H1 (cell line): Measurements from ENCODE around the gene KCNC3. TPM values are rescaled to one million over a fixed set of nuclear protein-coding genes. Genes with fewer than 3 reads are reported as not detected.

Source experiments
- CTCF ChIA-PET: fragments of 300-600 bp; sonication (Branson Sonifier 250); formaldehyde crosslinking; loops from one replicate; lab custom pipeline; 2021; ENCODE audit not compliant: partially characterized antibody; lab: Charles Lee
- POLR2A ChIA-PET: fragments of 300-600 bp; sonication (Branson Sonifier 250); formaldehyde crosslinking; loops from one replicate; lab custom pipeline; 2021; ENCODE audit warnings: inconsistent platforms; ENCODE audit not compliant: partially characterized antibody; lab: Charles Lee
- DNase-seq, 2 experiments: peaks; one replicate each; pipeline versions ENCODE4 v3.0.0 to v3.0.0-alpha.2; 2010 to 2022; ENCODE audit warnings: low spot score in 2 of 2, low read depth in 1 of 2, mixed read lengths in 1 of 2
- FAIRE-seq: peaks from 2 replicates; lab custom pipeline; 2011; peaks lifted over from hg19 to GRCh38; lab: Jason Lieb, UNC
- H2AFZ ChIP-seq: 2 replicates; pipeline ENCODE4 v1.8.1; 2012; ENCODE audit warnings: low read length, inconsistent platforms
- H2AK5ac ChIP-seq: 2 replicates; pipeline ENCODE4 v1.6.1; 2013; ENCODE audit warnings: low read depth, low read length
- H2BK120ac ChIP-seq: replicated peaks from 2 replicates; pipeline ENCODE3; 2013; ENCODE audit warnings: low read depth, low read length, inconsistent platforms
- H2BK12ac ChIP-seq: 2 replicates; pipeline ENCODE4 v1.6.1; 2013; ENCODE audit warnings: low read depth, low read length
- H2BK15ac ChIP-seq: 2 replicates; pipeline ENCODE4 v1.6.1; 2013; ENCODE audit warnings: low read length
- H2BK20ac ChIP-seq: 2 replicates; pipeline ENCODE4 v1.6.1; 2013; ENCODE audit warnings: low read length
- H2BK5ac ChIP-seq: 2 replicates; pipeline ENCODE4 v1.6.1; 2013; ENCODE audit warnings: low read depth, low read length
- H3K14ac ChIP-seq: 2 replicates; pipeline ENCODE4 v1.6.1; 2013; ENCODE audit warnings: inconsistent platforms; ENCODE audit not compliant: insufficient read length
- H3K18ac ChIP-seq: 2 replicates; pipeline ENCODE4 v1.6.1; 2013; ENCODE audit warnings: low read length; ENCODE audit errors: extremely low read depth
- H3K23ac ChIP-seq: 2 replicates; pipeline ENCODE4 v1.6.1; 2013; ENCODE audit warnings: inconsistent platforms; ENCODE audit not compliant: insufficient read length
- H3K23me2 ChIP-seq: 2 replicates; pipeline ENCODE4 v1.6.1; 2013; ENCODE audit warnings: low read depth, low read length
- H3K27ac ChIP-seq: 2 replicates; pipeline ENCODE4 v1.6.1; 2011; ENCODE audit warnings: low read depth, low read length, inconsistent platforms
- H3K27me3 ChIP-seq, 4 experiments: replicated peaks in 1 of 4; 1 replicate in 1 of 4; 2 replicates in 3 of 4; pipeline versions ENCODE4 v1.6.1 to v1.8.1; 2011 to 2013; ENCODE audit warnings: low read length in 3 of 4, mild to moderate bottlenecking in 3 of 4, inconsistent platforms in 2 of 4, mixed read lengths in 2 of 4, moderate library complexity in 1 of 4; ENCODE audit not compliant: control insufficient read depth in 3 of 4, insufficient read depth in 3 of 4; ENCODE audit errors: extremely low read depth in 1 of 4
- H3K36me3 ChIP-seq, 4 experiments: 2 replicates each; pipeline versions ENCODE4 v1.6.1 to v1.8.1; 2011 to 2013; ENCODE audit warnings: mild to moderate bottlenecking in 4 of 4, low read length in 3 of 4, moderate library complexity in 2 of 4, control low read depth in 1 of 4, inconsistent platforms in 1 of 4; ENCODE audit not compliant: insufficient read depth in 4 of 4, control insufficient read depth in 2 of 4
- H3K4ac ChIP-seq: replicated peaks from 2 replicates; pipeline ENCODE3; 2013; ENCODE audit warnings: low read length, low read depth, mixed read lengths, inconsistent platforms; ENCODE audit not compliant: insufficient read length
- H3K4me1 ChIP-seq, 4 experiments: replicated peaks in 1 of 4; 1 replicate in 1 of 4; 2 replicates in 3 of 4; pipeline versions ENCODE4 v1.6.1 to v1.8.1; 2011 to 2013; ENCODE audit warnings: low read length in 3 of 4, inconsistent platforms in 2 of 4, mixed read lengths in 1 of 4; ENCODE audit not compliant: insufficient read depth in 4 of 4, control insufficient read depth in 3 of 4
- H3K4me2 ChIP-seq, 2 experiments: 2 replicates each; pipeline versions ENCODE4 v1.6.1 to v1.8.1; 2011 to 2013; ENCODE audit warnings: low read depth in 2 of 2, low read length in 2 of 2, control low read depth in 1 of 2, inconsistent platforms in 1 of 2, mild to moderate bottlenecking in 1 of 2; ENCODE audit not compliant: insufficient read depth in 1 of 2
- H3K4me3 ChIP-seq, 4 experiments: fragments of 200-600, 300-600 bp in 1 of 4; sonication (generic), shearing (Covaris generic), sonication (Bioruptor Twin) in 1 of 4; 2 replicates each; pipeline versions ENCODE4 v1.5.1 to v1.8.1; 2011 to 2016; ENCODE audit warnings: low read length in 4 of 4, low read depth in 3 of 4, control low read depth in 2 of 4, inconsistent platforms in 2 of 4, mild to moderate bottlenecking in 2 of 4, mixed read lengths in 1 of 4, moderate library complexity in 1 of 4; ENCODE audit not compliant: insufficient read depth in 2 of 4; ENCODE audit errors: extremely low read depth in 1 of 4
- H3K56ac ChIP-seq: replicated peaks from 2 replicates; pipeline ENCODE3; 2013; ENCODE audit warnings: low read depth, mild to moderate bottlenecking, mixed read lengths, low read length, inconsistent platforms; ENCODE audit not compliant: insufficient read length
- H3K79me1 ChIP-seq: 2 replicates; pipeline ENCODE4 v1.6.1; 2013; ENCODE audit warnings: low read depth, low read length, control low read depth
- H3K79me2 ChIP-seq, 2 experiments: 2 replicates each; pipeline versions ENCODE4 v1.6.1 to v1.8.1; 2012 to 2013; ENCODE audit warnings: low read length in 2 of 2, mild to moderate bottlenecking in 2 of 2, inconsistent platforms in 1 of 2; ENCODE audit not compliant: insufficient read depth in 2 of 2, control insufficient read depth in 1 of 2
- H3K9ac ChIP-seq, 4 experiments: replicated peaks in 1 of 4; 1 replicate in 1 of 4; 2 replicates in 3 of 4; pipeline versions ENCODE4 v1.6.1 to v1.8.1; 2011 to 2013; ENCODE audit warnings: low read depth in 3 of 4, low read length in 3 of 4, control low read depth in 2 of 4, mild to moderate bottlenecking in 2 of 4, moderate library complexity in 2 of 4, inconsistent platforms in 1 of 4; ENCODE audit errors: extremely low read depth in 1 of 4
- H3K9me3 ChIP-seq, 2 experiments: 2 replicates each; pipeline versions ENCODE4 v1.6.1 to v1.8.1; 2012 to 2013; ENCODE audit warnings: mild to moderate bottlenecking in 2 of 2, moderate library complexity in 2 of 2, control low read depth in 1 of 2, inconsistent platforms in 1 of 2, low read depth in 1 of 2, low read length in 1 of 2, mixed read lengths in 1 of 2; ENCODE audit not compliant: insufficient read depth in 2 of 2
- H4K20me1 ChIP-seq, 2 experiments: replicated peaks in 1 of 2; 2 replicates each; pipeline versions ENCODE3 to v1.8.1; 2011 to 2013; ENCODE audit warnings: inconsistent platforms in 2 of 2, low read length in 2 of 2, mild to moderate bottlenecking in 1 of 2; ENCODE audit not compliant: insufficient read depth in 2 of 2, control insufficient read depth in 1 of 2
- H4K5ac ChIP-seq: 2 replicates; pipeline ENCODE4 v1.6.1; 2013; ENCODE audit warnings: low read length, low read depth, mixed read lengths, inconsistent platforms; ENCODE audit not compliant: insufficient read length
- H4K8ac ChIP-seq: 2 replicates; pipeline ENCODE4 v1.8.0; 2013; ENCODE audit warnings: mild to moderate bottlenecking, moderate library complexity, low read length, inconsistent platforms; ENCODE audit not compliant: insufficient read depth; ENCODE audit errors: extremely low read depth
- H4K91ac ChIP-seq: replicated peaks from 2 replicates; pipeline ENCODE3; 2013; ENCODE audit warnings: low read length, mixed read lengths, inconsistent platforms; ENCODE audit not compliant: insufficient read length
- HDAC2 ChIP-seq, 2 experiments: fragments of 300-600 bp in 1 of 2; sonication (generic) in 1 of 2; IDR thresholded peaks; 2 replicates each; pipeline ENCODE4 v1.6.1; 2011 to 2012; ENCODE audit warnings: low read depth in 2 of 2, low read length in 2 of 2, mild to moderate bottlenecking in 2 of 2, moderate library complexity in 2 of 2, borderline replicate concordance in 1 of 2, inconsistent platforms in 1 of 2
- KDM5A ChIP-seq: fragments of 200-600 bp; IDR thresholded peaks from 2 replicates; pipeline ENCODE4 v1.7.1; 2012; ENCODE audit warnings: mild to moderate bottlenecking, low read length, inconsistent platforms, mixed read lengths
- MAFK ChIP-seq: IDR thresholded peaks from 2 replicates; pipeline ENCODE4 v1.6.1; 2012; ENCODE audit warnings: low read depth, mild to moderate bottlenecking, improper control_type of control experiment, low read length
- NRF1 ChIP-seq: IDR thresholded peaks from 2 replicates; pipeline ENCODE4 v1.6.1; 2011; ENCODE audit warnings: mild to moderate bottlenecking, low read depth, low read length, improper control_type of control experiment
- POLR2A ChIP-seq, 2 experiments: IDR thresholded peaks; 1 replicate in 1 of 2; 2 replicates in 1 of 2; pipeline ENCODE4 v1.6.1; 2011; ENCODE audit warnings: low read depth in 2 of 2, low read length in 2 of 2, mild to moderate bottlenecking in 2 of 2; ENCODE audit errors: control extremely low read depth in 1 of 2
- SAP30 ChIP-seq: fragments of 300-600 bp; sonication (generic); IDR thresholded peaks from 2 replicates; pipeline ENCODE4 v1.7.1; 2012; ENCODE audit warnings: low read length, moderate library complexity, mild to moderate bottlenecking, inconsistent platforms; ENCODE audit not compliant: insufficient read depth, insufficient replicate concordance
- SP4 ChIP-seq: IDR thresholded peaks from 2 replicates; pipeline ENCODE4 v1.6.1; 2012; ENCODE audit warnings: low read length, inconsistent platforms
- WGBS, 2 experiments: shearing (Covaris generic) in 1 of 2; methylation state at CpG; one replicate each; pipeline versions ENCODE4 v1.1.6 to v1.1.7; 2013 to 2015; ENCODE audit warnings: low lambda C conversion rate in 2 of 2, mixed read lengths in 2 of 2, inconsistent platforms in 1 of 2, low coverage in 1 of 2, missing lambda C conversion rate in 1 of 2; ENCODE audit not compliant: insufficient replicate concordance in 2 of 2, insufficient coverage in 1 of 2, insufficient read length in 1 of 2; ENCODE audit errors: extremely low coverage in 1 of 2, missing lambda C conversion rate in 1 of 2; 5-methylcytosine and 5-hydroxymethylcytosine counted together
- polyA plus RNA-seq, 7 experiments: library from polyadenylated mRNA; depleted of rRNA in 3 of 7; stranded (reverse) in 5 of 7; unstranded in 2 of 7; fragments of >200 nt in 5 of 7; fragments of 200-250 nt in 2 of 7; gene quantifications; 1 replicate in 5 of 7; 2 replicates in 1 of 7; 4 replicates in 1 of 7; pipeline versions ENCODE4 v1.2.1 to v1.2.3, GENCODE V29; 2011 to 2013; ENCODE audit warnings: missing spikeins in 2 of 7, mixed read lengths in 2 of 7
- total RNA-seq: library from RNA; stranded (reverse); fragmentation: NEBNext Ultra II Directional; extraction: Animal tissue kit (Norgen Biotek cat#: 25700); gene quantifications from 2 replicates; pipeline ENCODE4 v1.2.1, GENCODE V29; 2021

The KCNC3 gene
- total and polyA plus RNA-seq, 2 of the 8 experiments (the other 6 are each of a cell fraction or from before 2014, with no cell fraction given), result 3.9 to 7.2 TPM

DNA sequence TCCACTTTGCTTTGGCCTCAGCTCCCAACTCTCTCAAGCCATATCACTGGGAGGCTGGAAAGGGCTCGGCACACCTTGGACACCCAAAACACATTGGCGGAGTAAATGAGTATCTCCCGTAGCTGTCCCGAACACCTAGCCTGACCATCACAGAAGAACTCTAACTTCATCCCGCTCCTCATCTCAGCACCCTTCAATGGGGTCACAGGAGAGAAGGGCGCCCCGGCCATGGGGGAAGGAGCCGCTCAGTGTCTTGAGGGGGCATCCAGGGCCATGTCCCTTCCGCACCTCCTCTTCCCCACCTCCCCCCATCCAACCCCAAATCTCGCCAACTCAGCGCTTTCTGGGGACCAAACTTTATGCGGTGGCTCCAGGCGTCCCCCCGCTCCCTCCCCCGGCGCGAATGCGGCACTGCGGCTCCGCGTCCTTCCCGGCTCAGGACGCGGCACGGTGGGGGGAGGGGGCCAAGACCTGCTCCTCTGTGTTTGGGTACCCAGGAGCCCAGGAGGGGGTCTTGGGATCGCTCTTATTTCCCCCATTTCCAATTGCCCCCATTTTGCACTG lies 3.0 kb downstream of the KCNC3 start:
- no peak overlapping the region for H2AFZ ChIP-seq
- H2BK20ac ChIP-seq, result no peak overlapping the region
- H2BK120ac ChIP-seq, result no peak overlapping the region
- no peak overlapping the region; the same call in 1 of the 2 replicates for H2BK15ac ChIP-seq
- no peak overlapping the region for H3K14ac ChIP-seq
- H2BK5ac ChIP-seq, result peak overlapping the region; percentile 18; the same call in 1 of the 2 replicates
- peak in 1 of 2 experiments; percentile 68 for DNase-seq
- POLR2A ChIA-PET, result interaction anchor here (0.6 to 3.9 kb wide), 8 partner anchors 9 to 779 kb away, joined by 3 to 46 read pairs (median 4); no protein-coding TSS in a partner anchor
- peak overlapping the region; percentile 22 for H4K5ac ChIP-seq
- H3K4me2 ChIP-seq, result peak overlapping the region; percentile 89 to 91
- H4K91ac ChIP-seq, result no peak overlapping the region
- H3K27me3 ChIP-seq, result peaks cover 5 to 15% (median 12%) of the 10 kb centered on the region in 4 experiments; a peak in 6 of 7 replicates
- peak overlapping the region in 1 of 4 experiments; percentile 8; a peak in 1 of 7 replicates for H3K9ac ChIP-seq
- 3% methylated on average over 12 of the region's 26 CpGs; no CpG with 5 or more reads in 1 of the 2 experiments for WGBS, 2 experiments
- 0 out of 2 replicates have a peak overlapping the region, but pooled peaks have one; percentile 0 for H2BK12ac ChIP-seq
- H2AK5ac ChIP-seq, result no peak overlapping the region
- no peak overlapping the region for H3K27ac ChIP-seq
- H3K23me2 ChIP-seq, result peaks cover 24% of the 10 kb centered on the region; the same call in 1 of the 2 replicates
- TF ChIP-seq SAP30 (peak; percentile 26), HDAC2 (IDR thresholded peaks at IDR 0.05; ENCODE audit: borderline replicate concordance in 1 of 2, low read depth in 2 of 2, low read length in 2 of 2) (0 out of 4 replicates have a peak, but pooled peaks of 1 of the 2 experiments have one; percentile 13), KDM5A (no peak), MAFK (peak; percentile 73; the same call in 1 of the 2 replicates), SP4 (0 out of 2 replicates have a peak, but pooled peaks have one; percentile 6), NRF1 (no peak), POLR2A (IDR thresholded peaks at IDR 0.05; ENCODE audit: control extremely low read depth in 1 of 2, low read depth in 2 of 2, low read length in 2 of 2) (0 out of 3 replicates have a peak, but pooled peaks of 1 of the 2 experiments have one; percentile 40)
- peak overlapping the region; percentile 4; the same call in 1 of the 2 replicates for H4K8ac ChIP-seq
- H3K23ac ChIP-seq, result no peak overlapping the region
- FAIRE-seq, result no peak
- H3K4me1 ChIP-seq, result peaks cover 0 to 18% (median 7%) of the 10 kb centered on the region in 4 experiments; a peak in 6 of 7 replicates
- H3K79me2 ChIP-seq, result peaks cover 0 to 4% of the 10 kb centered on the region in 2 experiments; a peak in 1 of 4 replicates
- H3K4ac ChIP-seq, result no peak overlapping the region
- H3K4me3 ChIP-seq, result peak overlapping the region; percentile 36 to 68 (median 52)
- no peaks in the 10 kb centered on the region for H3K9me3 ChIP-seq
- no peak overlapping the region; the same call in 1 of the 2 replicates for H3K18ac ChIP-seq
- no peak overlapping the region for H3K56ac ChIP-seq
- peaks cover 3 to 7% (median 5%) of the 10 kb centered on the region in 4 experiments; a peak in 4 of 8 replicates for H3K36me3 ChIP-seq
- H4K20me1 ChIP-seq, result peaks cover 22 to 24% of the 10 kb centered on the region in 2 experiments
- H3K79me1 ChIP-seq, result peaks cover 6% of the 10 kb centered on the region; the same call in 1 of the 2 replicates
- CTCF ChIA-PET, result interaction anchor here (0.7 to 2.1 kb wide), 4 partner anchors 10 to 230 kb away, joined by 3 to 7 read pairs (median 4); no protein-coding TSS in a partner anchor
